Eye (tissue), 1 donor: ENCODE measurements around the gene ALDH1B1.
A peak's percentile ranks its signal among the peaks of the same experiment; 100 is the strongest.

Experiments
- DNase-seq: peaks from one replicate; pipeline ENCODE4 v3.0.0-alpha.2; 2015

ALDH1B1 gene

DNA sequence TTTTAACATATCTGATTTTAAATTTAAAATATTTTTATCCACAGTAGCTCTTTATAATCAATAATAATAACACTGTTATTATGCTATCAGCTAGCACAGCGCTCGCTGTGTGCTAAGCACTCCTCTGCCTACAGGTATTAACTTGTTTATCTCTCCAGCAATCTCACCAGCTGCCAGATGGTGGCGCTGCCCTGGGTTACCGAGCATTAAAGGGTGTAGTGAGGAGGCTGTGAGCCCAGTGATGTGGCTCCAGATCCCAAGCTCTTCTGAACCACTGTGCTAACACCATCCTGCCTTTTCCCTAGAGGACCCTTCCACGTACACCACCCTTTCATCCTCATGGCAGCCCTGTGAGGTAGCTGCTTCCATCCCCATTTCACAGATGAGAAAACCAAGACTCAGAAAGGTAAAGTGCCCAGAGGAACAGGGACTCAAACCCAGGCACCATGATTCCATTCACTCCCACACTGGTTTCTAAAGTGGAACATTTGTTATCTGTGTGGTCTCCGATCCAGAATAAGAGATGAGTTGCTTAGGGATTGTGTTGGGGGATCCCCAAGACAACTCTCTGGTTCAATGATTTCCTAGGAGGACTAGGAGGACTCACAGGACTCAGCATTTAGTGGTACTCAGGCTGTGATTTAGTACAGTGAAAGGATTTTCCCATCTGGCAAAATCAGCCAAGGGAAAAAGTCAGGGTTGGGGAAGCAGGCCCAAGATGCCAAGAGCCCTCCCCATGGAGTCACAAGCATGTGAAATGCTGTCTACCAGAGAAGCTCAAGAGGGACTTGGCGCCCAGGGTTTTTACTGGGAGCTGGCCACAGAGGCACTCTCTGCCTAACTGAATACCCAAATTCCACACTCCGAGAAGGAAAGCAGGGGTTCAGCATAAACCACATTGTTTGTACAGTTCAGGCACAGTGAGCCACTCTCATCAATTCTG, 24.8 kb downstream of the ALDH1B1 start:
- DNase-seq, result peak; percentile 63

DNA sequence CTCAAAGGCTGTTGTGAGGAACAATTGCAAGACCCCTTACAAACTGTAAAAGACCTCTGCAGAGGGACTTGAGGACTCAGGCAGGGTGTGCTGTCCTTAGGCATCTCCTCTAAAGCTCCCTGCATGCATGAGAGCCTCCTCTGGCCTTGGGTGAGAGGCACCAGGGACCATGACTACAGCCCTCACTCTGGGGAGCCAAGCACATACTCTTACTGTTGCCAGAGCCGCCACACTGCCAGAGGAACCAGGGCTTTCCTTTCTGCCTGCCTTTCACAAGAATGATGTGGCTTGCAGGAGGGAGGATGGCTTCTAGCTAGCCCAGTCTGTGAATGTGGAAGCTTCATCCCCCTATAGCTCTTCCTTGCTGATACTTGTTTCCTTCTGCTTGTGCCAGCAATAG, 25.9 kb downstream of the ALDH1B1 start:
- no peak for DNase-seq

DNA sequence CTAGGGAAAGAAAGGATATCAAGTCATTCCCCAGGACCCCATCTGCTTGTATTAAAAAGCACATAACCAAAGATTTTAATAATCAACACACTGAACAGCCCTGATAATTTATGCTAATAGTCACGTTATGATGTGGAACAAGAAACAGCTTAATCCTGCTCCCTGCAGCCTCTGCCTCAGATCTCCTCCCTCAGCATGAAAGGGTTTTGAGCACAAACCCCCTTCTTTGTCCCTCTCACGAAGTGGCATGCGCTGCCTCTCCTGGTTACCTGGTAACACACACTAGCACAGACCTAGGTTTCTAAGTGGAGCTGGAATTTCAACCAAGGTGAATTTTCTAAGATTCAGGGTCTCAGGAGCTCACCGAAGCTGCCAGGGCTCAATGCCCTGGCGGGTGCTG, 26.7 kb downstream of the ALDH1B1 start:
- no peak for DNase-seq

DNA sequence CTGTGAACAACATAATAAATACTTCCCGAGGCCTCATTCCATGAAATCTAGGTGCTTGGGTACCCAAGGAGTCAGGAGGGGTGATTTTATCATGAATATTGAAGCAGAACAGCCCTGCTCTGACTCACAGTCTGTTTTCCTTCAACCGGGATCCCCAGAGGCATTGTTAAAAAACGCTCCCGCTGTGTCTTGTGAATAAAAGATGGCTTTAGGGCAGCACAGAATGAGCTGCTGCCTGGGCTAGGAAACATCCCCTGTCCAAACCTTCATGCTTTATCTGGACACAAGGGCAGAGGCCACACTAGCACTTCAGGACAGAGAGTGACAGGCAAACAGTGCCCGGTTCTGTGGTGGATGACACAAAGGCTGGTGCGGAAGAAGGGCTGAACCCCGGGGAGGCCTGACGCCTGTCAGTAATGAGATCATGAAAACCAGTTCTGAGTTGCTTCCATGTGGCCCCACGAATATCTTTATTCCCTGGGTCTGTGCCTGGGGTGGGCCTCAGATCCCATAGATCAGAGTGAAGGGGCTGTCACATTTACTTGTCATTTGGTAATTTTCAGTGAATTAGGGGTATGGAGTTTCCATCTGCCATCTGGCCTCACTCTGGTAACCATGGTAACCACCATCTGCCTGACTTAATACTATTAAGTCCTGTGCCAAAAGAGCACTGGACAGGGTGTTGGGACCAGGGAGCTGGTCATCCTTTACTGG, 29.2 kb downstream of the ALDH1B1 start:
- DNase-seq, result peak; percentile 93

DNA sequence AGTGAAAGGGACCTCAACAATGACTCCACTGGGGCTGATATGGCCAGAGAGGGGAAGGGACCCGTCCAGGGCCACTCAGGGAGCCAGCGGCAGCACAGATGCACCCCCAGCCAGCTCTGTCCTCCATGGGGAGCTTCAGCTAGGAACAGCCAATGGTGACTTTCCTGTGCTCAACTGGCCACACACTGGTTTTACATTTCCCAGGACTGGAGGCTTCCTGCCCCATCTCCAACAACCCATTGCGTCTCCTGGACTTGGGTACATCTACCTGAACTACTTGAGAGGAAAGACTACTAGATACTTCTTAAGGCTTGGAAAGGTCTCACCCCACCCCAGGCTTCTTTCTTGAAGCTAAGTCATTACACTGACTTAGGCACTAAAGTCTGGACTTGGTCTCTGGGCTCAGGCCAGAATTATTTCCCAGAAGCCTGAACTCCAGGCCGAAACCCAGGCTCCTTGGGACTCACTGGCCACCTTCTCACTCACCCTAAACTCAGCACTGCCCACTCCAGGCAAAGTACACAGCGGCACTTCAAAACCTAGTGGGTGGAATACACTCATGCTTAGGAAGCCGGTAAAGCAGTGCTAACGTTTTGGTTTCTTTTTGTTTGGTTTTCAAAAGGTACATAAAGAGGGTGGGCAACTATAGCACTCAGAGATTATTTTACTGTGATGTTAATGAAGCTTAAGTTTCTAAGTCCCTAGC, 30.2 kb downstream of the ALDH1B1 start:
- DNase-seq, result peak; percentile 35

DNA sequence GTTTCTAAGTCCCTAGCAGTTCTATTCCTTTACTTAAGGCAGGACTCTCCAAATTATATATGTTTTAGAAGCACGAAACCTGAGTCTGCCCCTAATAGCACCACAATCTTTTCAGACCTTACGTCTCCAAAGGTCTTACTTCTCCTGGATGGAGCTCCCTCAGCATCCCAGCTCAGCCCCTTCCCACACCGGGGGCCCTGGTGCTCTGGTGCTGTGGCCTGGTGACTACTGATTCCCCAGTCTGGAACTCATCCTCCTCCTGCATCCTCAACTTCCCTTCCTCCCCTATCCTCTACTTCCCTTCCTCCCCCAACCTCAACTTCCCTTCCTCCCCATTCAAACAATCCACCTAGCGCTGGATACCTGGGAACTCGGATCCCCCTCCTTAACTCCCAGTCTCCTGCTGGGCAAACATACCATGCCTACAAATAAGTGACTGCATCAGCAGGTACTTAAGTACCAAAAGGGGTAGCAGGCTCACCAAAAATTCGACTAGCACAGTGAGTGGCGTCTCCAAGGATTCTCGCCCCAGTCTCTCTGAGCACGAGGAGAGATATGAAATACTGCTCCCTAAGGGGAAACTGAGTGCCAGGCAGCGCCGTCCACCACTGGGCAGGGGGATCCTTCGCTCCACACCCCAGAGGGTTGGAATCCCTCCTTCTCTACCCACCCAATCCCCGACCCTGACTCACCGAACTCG, 30.9 kb downstream of the ALDH1B1 start:
- DNase-seq, result peak; percentile 71

DNA sequence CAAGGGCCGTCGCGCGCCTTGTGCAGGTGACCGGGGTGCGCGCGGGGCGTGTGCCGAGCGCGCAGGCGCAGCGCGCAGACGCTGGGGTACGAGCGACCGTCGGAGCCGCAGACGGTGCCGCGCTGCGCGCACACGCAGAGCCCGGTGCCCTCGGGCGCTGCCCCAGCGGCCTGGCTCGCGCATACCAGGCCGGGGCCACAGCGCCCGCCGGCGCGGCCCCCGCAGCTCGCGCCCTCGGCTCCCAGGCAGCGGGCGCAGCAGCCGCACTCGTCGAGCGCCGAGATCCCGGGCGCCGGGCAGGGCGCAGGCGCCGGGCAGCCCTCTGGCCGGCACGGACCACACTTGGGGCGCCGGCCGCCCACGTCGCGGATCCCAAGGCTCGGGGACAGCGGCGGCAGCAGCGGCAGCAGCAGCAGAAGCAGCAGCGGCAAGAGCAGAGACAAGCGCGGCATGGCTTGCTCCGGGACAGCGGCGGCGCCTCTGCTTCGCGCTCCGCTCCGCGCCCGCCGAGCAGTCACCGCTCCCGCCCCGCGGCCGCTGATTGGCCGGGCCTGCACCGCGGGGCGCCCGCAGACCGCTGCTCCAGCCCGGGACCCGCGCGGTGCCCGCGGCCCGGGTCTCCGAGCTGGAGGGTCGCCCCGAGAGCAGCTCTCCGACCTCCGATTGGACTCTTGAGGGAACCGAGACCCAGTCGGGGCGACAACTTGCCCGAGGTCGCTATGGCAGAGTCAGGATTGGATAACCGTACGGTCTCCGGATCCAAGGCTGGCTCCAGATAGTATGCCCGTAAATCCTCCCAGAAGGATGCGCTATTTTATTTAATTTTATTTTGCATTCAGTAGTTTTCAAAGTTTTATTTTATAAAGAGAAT, 31.7 kb downstream of the ALDH1B1 start, which contains the start of gene IGFBPL1:
Gene IGFBPL1 (minus strand): TSS at position 482 of the 871 bp plus-strand sequence. CDS start 30 bp downstream, at position 452.
- DNase-seq, result peak; percentile 81

DNA sequence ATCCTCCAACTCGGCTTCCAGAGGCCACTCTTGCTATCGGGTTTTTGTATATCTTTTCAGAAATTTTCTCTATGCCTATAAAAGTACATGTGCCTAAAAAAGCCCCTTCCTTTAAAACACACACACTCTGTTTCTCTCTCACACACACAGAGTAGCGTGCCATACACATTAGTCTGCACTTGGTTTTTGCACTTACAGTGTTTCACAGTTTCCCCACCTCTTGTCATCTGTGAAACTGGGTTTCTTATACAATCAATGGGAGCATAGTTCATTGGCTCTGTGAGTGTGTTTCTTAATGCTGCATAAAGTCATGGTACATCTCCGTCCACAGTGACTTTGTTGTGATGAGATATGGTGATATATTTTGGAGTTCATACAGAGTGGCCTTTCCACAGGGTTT, 32.4 kb downstream of the ALDH1B1 start:
- peak; percentile 37 for DNase-seq

DNA sequence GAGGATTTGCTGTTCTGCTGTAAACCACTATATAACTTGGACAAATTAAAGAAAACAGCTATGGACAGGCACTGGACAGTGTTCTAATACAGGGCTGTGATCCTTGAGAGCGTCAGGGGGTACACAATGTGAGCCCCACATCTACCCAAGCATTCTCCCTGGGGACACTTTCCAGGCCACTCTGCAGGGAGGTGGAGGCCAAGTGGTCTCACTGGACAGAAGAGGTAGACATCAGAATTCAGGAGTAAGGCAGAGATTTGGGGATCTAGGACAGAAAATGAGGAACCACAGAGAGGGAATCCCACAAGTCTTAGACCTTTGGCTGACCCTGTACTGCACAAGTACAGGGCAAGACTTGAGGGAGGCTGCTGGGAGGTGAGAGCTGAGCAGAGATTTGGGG, 35.6 kb downstream of the ALDH1B1 start:
- DNase-seq, result no peak

DNA sequence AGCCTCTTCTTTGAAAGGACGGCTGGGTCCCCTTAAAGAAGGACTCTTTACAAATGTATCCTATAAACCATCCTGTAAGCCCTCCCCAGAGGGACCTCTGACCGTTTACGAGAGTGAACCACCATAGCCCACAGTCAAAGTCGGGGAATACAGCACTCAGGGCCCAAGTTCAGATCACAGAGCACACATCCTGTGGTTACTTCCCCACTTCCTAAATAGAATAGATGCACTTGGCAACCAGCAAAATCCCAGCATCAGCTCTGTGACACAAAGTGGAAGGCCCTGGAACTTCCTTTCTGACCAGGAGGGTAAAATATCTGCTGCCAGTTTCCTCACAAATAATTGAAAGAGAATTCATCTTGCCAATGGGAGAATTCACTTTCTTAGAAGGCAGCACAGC, 38.6 kb downstream of the ALDH1B1 start:
- DNase-seq, result no peak

DNA sequence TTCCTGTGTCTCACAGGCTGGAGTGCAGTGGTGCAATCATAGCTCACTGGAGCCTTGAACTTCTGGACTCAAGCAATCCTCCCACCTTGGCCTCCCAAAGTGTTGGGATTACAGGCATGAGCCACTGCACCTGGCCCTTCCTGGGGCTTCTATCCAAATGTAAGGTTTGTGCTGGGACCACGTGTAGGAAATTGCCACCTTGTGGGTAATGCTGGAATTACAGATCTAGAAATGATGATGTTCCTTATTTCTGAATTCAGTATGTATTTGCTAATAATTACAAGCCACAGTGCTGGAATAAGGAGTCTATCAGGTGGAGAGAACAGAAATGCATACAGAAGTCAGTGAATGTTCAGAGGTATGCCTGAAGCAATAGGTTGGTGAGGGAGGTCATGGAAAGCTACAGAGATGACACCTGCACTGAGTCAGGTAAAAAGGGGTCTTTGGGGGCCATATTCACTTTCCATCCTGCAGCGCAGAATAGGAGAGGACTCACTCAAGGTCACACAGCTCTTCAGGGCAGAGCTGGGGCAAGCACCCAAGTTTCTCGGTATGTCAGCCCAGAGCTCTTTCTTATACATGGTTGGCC, 40.5 kb downstream of the ALDH1B1 start:
- peak; percentile 72 for DNase-seq

DNA sequence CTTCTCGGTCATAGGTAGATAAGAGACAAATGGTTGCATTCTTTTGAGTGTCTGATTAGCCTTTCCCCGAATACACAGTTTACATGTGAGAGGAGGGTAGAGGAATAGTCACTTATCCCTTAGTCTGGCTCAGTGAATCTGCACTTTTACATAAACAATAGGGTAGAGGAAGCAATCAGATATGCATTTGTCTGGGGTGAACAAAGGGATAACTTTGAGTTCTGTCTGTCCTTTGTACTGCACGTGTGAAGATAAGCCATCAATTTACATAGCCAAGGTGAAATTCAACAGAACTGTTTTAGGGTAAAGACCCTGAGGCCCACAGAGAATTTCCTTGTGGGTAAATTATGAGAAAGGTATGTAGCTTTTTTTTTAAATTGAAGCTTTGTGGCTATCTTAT, 41.9 kb downstream of the ALDH1B1 start:
- DNase-seq, result no peak

DNA sequence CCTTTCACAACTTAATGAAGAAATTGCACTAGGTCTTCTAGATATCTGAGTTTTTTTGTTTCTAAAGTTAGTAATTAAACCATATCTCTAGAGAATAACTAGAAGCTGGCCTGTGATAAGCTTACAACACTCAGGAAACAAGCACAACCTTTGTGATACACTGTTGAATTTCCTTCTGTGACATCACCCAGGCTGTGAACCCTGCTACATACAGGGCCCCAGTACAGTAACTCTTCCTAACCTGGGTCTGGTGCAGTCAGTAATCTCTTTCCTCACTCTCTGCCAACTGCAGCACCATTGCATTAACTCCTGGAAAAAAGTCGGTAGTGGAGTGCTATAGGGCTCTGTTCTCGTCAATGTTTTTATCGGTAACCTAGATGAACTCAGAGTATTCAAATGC, 42.4 kb downstream of the ALDH1B1 start:
- no peak for DNase-seq

DNA sequence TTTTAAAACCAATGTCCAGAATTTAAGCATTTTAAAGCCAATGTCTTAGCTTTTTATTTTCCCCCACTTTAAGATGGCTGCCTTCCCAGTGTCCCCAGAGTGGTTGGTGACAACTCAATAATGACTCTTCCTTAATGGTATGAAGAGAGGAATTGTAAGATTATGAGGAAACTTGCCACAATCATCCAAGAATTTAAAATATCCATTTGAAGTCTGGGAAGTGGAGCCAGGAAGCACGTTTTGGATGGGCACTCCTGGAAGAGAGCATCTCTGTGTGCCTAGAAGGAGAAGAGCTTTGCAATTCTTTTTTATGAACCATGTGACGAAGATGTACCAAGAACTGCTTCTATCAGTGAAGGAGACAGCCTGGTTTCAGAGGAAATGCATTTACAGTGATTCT, 43.0 kb downstream of the ALDH1B1 start:
- no peak for DNase-seq

DNA sequence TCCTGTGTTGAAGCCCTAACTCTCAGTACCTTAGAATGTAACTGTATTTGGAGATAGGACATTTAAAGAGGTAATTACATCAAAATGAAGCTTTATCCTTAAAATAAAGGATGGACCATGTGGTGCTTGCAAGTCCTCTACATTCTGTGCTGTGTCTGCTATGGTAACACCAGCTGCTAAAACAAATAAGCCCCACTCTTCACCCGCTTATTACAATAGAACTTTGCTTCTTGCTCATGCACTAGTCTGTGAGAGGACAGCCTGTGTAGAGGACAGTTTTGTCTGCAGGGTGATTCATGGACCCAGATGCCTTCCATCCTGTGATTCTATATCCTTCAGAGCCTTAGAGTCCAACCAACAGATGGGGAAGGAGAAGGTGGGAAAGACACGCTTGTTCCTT, 44.2 kb downstream of the ALDH1B1 start:
- no peak for DNase-seq

DNA sequence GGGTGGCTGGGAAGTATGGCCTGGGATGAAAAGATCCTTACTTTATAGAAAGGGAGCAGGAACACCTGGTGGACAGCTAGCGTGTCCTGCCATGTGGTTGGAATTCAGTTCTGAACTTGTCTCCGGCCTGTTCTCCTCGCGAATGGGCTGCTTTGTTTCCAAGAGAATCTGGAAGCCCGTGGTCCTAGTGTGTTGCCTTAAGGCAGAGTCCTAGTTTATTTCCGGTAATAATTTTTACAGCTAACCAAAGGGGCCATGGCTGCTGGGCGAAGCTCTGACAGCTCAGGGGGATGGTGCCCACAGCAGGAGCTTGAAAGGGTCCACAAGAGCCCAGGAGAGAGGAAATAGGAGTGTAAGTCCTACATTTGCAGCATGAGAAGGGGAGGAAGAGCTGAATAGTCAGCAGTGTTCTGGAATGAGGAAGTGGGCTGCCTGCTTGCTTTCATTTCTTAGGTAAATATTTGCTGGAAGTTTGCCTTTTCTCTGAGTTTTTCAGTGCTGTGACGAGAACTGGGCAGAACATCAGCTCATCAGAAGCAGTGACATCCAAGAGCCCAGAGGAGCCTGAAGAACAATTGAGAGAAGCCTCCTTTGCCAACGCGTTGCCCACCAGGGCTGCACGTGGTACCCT, 44.8 kb downstream of the ALDH1B1 start:
- DNase-seq, result no peak

DNA sequence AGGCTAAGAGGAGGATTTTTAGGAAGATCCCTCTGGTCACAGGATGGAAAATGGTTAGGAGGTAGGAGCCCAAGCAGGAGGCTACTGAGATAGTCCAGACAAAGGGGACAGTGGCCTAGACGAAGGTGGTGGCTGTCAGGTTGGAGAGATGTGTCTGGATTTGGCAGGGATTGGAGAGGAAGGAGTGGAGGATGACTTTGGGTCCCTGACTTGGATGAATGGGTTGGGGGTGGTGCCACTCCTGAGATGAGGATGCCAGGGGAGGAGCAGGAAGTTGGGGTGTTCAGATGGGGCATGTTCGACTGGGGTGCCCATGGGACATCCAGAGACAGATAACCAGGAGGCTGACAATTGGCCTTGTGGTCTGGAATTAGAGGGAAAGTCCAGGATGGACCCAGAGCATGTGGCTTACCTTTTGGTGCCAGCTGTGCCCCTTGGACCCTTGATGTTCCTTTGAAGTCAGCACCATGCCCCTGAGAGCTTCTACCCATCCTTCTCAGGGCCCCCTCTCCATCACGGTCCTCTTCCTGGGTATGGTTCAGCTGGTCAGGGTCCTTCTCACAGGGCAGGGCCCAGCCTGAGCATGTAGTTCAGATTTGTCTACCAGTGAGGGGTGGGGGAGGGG, 46.9 kb downstream of the ALDH1B1 start:
- no peak for DNase-seq

DNA sequence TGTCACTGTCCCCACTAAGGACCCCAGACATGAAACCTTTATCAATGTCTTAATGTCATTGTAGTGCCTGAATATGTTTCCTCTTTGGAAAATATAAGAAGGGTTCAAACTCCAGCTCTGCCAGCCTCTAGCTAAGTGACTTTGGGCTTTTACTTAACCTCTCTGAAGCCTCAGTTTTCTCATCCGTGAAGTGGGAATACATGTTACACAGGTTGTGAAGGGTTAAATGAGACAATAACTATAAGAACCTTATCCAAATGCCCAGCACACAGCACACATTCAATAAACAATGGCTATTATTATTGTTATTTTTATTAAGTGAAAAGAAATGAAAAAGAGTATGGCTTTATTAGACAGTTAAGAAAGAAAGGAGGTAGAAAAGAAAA, 47.4 kb downstream of the ALDH1B1 start:
- no peak for DNase-seq

DNA sequence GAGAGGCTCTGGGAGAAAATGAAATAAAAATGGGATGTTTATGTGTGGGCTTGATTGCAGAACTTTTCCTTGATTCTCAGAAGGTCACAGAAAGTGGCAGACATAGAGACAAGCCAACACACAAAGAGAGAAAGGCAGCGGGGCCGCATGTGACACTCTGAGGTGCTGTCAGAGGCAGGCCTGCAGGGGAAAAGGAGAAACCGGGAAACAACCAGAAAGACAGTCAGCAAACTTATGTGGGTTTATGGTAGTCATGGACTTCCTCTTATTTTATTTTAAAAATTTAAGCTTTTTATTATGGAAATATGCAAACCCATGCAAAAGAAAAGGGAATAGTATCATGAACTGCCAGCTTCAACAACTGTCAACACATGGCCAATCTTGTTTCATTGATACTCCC, 48.0 kb downstream of the ALDH1B1 start:
- DNase-seq, result no peak

DNA sequence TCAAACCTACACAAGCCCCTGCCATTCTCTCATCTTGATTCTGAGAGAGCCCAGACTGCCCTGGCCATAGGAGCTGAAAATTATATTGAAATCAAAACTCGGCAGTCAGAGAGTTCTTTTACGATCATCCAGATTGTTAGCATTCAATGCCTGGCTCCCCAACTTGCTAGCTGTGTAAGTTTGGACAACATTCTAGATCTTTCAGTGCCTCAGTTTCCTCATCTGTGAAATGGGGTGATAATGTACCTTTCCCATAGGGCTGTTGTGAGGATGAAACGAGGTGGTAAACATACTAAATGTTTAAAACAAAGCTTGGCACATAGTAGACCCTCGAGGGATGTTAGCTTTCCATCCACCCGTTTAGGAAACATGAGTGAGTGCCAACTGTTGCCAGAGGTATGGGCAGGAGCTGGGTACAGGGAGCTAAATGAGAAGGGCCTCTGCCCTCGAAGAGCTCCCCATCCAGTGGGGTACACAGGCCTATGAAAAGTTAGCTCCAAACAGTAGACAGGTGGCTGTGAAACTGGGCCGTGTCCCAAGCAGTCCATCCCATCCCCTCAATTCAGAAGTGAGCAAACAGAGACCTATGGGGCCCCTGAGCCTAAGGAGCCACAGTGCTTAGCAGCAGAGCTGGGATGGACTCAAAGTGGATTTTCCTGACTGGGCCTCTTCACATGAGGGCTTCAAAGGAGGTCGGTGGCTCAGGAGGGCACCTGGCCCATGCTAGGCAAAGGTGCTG, 49.0 kb downstream of the ALDH1B1 start:
- no peak for DNase-seq
